ENCODE results near the gene KIF2A. TPM values are rescaled to one million over a fixed set of nuclear protein-coding genes. Genes with fewer than 3 reads are reported as not detected.

KIF2A gene
- total RNA-seq, 1 experiment from 2014 or later = 86.1 TPM

DNA sequence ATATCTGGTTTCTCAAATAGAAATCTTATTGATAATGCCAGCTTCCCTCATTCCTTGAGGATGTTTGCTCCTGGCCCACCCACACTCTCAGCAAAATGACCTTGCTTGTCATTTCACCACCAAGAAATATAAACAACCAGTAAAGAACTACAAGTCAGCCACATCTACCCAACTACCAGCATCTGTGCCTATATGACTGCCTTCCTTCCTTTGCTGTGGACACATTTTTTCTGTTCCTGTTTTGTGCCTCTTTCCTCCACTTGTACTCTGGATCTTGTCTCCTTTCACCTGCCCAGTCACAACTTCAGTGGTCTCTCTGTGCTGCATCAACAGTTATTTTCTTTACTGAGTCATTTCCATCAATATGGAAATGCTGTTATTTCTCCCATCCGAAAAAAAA is 20.3 kb downstream of the KIF2A start:
- WGBS (ENCODE audit: extremely low coverage, insufficient read length, low lambda C conversion rate) = no CpG with 5 or more reads among the region's 1 CpG
- H3K27ac Mint-ChIP-seq = peak overlapping the region; percentile 4 to 50 (median 12); a peak in 4 of 7 replicates

More for the DNA sequence above, 20.3 kb downstream of the KIF2A start:
- no peaks in the 10 kb centered on the region for H3K4me1 ChIP-seq (ENCODE audit: insufficient read depth, low read length)
- H3K9me3 ChIP-seq (ENCODE audit: control insufficient read depth, low read depth, low read length) = no peaks in the 10 kb centered on the region
- H2BK5ac ChIP-seq (ENCODE audit: insufficient read length, low read length) = no peak overlapping the region
- no peaks in the 10 kb centered on the region for H4K20me1 ChIP-seq (ENCODE audit: control insufficient read depth, insufficient read depth, insufficient read length)
- no peaks in the 10 kb centered on the region for H3K23me2 ChIP-seq (ENCODE audit: insufficient read length, low read depth, low read length, poor library complexity, severe bottlenecking)
- peaks cover 20 to 26% of the 10 kb centered on the region in 2 experiments for H3K4me1 Mint-ChIP-seq
- H4K5ac ChIP-seq (ENCODE audit: insufficient read length, low read depth, low read length) = no peak overlapping the region
- H3K79me2 ChIP-seq (ENCODE audit: insufficient read depth, low read length) = peaks cover 22% of the 10 kb centered on the region; the same call in 1 of the 2 replicates
- H3K79me1 ChIP-seq (ENCODE audit: insufficient read depth, low read depth, low read length, poor library complexity, severe bottlenecking) = peaks cover 10% of the 10 kb centered on the region
- no peak overlapping the region for H3K18ac ChIP-seq (ENCODE audit: insufficient read length, low read depth, low read length)
- no peaks in the 10 kb centered on the region for H3K27me3 Mint-ChIP-seq (ENCODE audit: low read depth)
- TF ChIP-seq, protein P1, sequence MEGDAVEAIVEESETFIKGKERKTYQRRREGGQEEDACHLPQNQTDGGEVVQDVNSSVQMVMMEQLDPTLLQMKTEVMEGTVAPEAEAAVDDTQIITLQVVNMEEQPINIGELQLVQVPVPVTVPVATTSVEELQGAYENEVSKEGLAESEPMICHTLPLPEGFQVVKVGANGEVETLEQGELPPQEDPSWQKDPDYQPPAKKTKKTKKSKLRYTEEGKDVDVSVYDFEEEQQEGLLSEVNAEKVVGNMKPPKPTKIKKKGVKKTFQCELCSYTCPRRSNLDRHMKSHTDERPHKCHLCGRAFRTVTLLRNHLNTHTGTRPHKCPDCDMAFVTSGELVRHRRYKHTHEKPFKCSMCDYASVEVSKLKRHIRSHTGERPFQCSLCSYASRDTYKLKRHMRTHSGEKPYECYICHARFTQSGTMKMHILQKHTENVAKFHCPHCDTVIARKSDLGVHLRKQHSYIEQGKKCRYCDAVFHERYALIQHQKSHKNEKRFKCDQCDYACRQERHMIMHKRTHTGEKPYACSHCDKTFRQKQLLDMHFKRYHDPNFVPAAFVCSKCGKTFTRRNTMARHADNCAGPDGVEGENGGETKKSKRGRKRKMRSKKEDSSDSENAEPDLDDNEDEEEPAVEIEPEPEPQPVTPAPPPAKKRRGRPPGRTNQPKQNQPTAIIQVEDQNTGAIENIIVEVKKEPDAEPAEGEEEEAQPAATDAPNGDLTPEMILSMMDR (conservative IDR thresholded peaks at IDR 0.05) = no peak
- H3K4me3 Mint-ChIP-seq = no peak overlapping the region
- H4K91ac ChIP-seq (ENCODE audit: insufficient read length, low read depth, low read length) = no peak overlapping the region
- no peak overlapping the region for H3K23ac ChIP-seq (ENCODE audit: insufficient read length, low read depth, low read length)
- no peak overlapping the region for H2BK20ac ChIP-seq (ENCODE audit: low read depth, low read length, poor library complexity, severe bottlenecking)
- no peak overlapping the region for H3K4ac ChIP-seq (ENCODE audit: low read depth, low read length)
- H3K9ac ChIP-seq (ENCODE audit: extremely low read depth, insufficient read length, low read length) = no peak overlapping the region
- no peak overlapping the region for H3K27ac ChIP-seq (ENCODE audit: insufficient read length, low read depth, low read length)
- no peaks in the 10 kb centered on the region for H3K9me3 Mint-ChIP-seq
- no peak overlapping the region for H2AFZ ChIP-seq (ENCODE audit: low read length)
- H2BK12ac ChIP-seq (ENCODE audit: insufficient read length, low read depth, low read length) = no peak overlapping the region
- DNase-seq = no peak
- H2BK15ac ChIP-seq (ENCODE audit: low read depth, low read length) = no peak overlapping the region
- H3T11ph ChIP-seq (ENCODE audit: low read length) = no peak overlapping the region
- no peak overlapping the region for H3K14ac ChIP-seq (ENCODE audit: insufficient read depth, low read length)
- no peaks in the 10 kb centered on the region for H3K27me3 ChIP-seq (ENCODE audit: insufficient read depth, low read length)
- H3K4me2 ChIP-seq (ENCODE audit: insufficient read depth, insufficient read length, low read length) = no peak overlapping the region
- peaks cover 3 to 21% (median 15%) of the 10 kb centered on the region in 3 experiments; a peak in 6 of 7 replicates for H3K36me3 Mint-ChIP-seq (ENCODE audit: insufficient read depth in 1 of 3, low read depth in 3 of 3)
- H2AK5ac ChIP-seq (ENCODE audit: insufficient read length, low read length) = no peak overlapping the region
- H2BK120ac ChIP-seq (ENCODE audit: low read depth, low read length, poor library complexity, severe bottlenecking) = no peak overlapping the region
- no peak overlapping the region for H3K56ac ChIP-seq (ENCODE audit: insufficient read length, low read depth, low read length)
- no peak overlapping the region for H4K8ac ChIP-seq (replicated peaks; ENCODE audit: insufficient read length, low read depth, low read length)

Data from H9 (cell line).